Stimulated activated CD8-positive, alpha-beta memory T cell treated with anti-CD3 and anti-CD28 coated beads, Interleukin-2, amount 100 ng/mL, for 1 hour (primary cell): Measurements from ENCODE around the gene CPA3.

Experiments
- DNase-seq, 2 donors: peaks; one replicate each; pipeline ENCODE4 v3.0.0-alpha.2; 2020; ENCODE audit warnings: low read depth in 2 of 2

The CPA3 gene, protein sequence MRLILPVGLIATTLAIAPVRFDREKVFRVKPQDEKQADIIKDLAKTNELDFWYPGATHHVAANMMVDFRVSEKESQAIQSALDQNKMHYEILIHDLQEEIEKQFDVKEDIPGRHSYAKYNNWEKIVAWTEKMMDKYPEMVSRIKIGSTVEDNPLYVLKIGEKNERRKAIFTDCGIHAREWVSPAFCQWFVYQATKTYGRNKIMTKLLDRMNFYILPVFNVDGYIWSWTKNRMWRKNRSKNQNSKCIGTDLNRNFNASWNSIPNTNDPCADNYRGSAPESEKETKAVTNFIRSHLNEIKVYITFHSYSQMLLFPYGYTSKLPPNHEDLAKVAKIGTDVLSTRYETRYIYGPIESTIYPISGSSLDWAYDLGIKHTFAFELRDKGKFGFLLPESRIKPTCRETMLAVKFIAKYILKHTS

GRCh38 chr3:148865049-148865448 lies at the start of gene CPA3:
Gene CPA3 (plus strand): TSS chr3:148865296. CDS start chr3:148865308, 12 bp downstream.
- no peak for DNase-seq

GRCh38 chr3:148815316-148816110 lies 49.6 kb upstream of the CPA3 start:
- DNase-seq, result no peak

DNA sequence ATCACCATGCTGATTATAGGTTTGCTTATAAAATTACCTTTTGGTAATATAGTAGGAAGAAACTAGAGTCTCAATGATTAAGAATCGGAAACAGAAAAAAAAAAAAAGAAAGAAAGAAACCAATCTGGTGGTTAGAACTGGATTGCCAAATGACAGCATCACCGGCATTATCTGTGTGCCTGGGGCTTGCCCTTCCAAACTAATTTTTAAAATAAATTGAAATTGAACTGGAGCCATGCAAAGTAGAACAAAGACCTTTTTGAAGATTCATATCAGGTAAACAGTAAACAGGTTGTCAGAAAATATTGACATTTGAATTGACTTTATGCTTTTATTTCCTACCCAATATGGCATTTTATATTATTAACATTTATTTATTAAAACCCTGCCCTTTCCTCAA lies 48.7 kb upstream of the CPA3 start:
- DNase-seq, result no peak

DNA sequence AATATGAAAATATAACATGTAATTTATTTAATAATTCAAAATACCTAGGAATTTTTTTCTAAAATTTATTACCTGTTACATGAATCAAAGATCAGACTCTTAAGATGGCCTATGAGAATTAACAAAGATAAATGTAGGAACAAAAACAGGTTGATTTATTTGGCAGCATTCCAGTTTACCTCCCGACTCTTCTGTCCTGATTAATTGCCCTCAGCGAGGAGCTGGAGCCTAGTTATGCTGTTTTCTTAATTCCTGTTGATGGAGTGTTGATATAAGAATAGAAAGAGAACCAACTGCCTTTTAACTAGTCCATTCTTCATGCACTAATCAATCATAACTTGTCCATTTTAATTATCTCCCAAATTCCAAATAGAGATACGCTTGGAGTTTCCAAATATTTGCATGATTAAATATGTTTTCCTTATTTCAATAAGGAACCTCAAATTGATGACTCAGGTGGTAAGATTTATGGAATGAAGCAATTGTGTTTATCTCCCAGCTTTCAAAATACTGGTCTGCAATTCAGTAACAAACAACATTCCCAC lies 48.0 kb upstream of the CPA3 start:
- DNase-seq, result no peak

- no peak for DNase-seq
These were observed 44.5 kb upstream of the CPA3 start for GRCh38 chr3:148820361-148821245.

- DNase-seq, result no peak
These were observed 42.1 kb upstream of the CPA3 start for GRCh38 chr3:148823026-148823425.

- no peak for DNase-seq
These were observed 39.6 kb upstream of the CPA3 start for GRCh38 chr3:148825476-148825875.

GRCh38 chr3:148827585-148827984 lies 37.5 kb upstream of the CPA3 start, which contains the start of gene CPB1:
Gene CPB1 (plus strand): TSS chr3:148827811. CDS start chr3:148827824, 13 bp downstream.
- no peak for DNase-seq

- DNase-seq, result no peak
These were observed 36.9 kb upstream of the CPA3 start for GRCh38 chr3:148828136-148828690.

GRCh38 chr3:148829926-148830325 lies 35.2 kb upstream of the CPA3 start:
- no peak for DNase-seq

GRCh38 chr3:148833223-148833622 lies 31.9 kb upstream of the CPA3 start:
- no peak for DNase-seq

GRCh38 chr3:148839805-148840204 lies 25.3 kb upstream of the CPA3 start:
- no peak for DNase-seq

GRCh38 chr3:148840451-148840850 lies 24.6 kb upstream of the CPA3 start:
- DNase-seq, result no peak

DNA sequence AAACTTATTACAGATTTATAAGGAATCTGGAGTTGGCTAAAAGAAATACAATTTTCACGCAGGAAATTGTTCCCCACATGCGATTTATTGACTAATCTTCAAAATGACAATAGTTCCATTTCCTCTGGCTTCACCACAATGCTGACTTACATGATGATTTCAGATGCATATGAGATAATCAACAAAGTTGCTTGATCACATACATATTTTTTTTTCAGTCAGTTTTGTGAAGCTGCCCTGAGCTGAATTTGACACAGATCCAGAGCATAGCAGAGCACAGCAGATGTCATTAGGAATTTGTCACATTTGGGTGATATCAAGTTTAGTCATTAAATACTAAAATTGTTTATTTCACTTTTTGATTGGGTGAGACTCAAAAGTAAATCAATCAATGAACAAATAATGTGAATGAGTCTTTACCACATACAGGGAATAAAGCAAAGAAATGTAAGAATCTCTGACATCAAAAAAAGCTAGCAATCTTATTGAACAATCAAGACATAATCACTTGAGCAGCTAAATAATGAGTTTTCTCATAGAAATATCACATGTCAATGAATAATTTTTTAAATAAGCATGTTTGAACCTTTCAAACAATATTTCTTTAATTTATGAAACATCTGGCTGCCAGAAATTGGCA lies 19.2 kb upstream of the CPA3 start:
- no peak for DNase-seq

DNA sequence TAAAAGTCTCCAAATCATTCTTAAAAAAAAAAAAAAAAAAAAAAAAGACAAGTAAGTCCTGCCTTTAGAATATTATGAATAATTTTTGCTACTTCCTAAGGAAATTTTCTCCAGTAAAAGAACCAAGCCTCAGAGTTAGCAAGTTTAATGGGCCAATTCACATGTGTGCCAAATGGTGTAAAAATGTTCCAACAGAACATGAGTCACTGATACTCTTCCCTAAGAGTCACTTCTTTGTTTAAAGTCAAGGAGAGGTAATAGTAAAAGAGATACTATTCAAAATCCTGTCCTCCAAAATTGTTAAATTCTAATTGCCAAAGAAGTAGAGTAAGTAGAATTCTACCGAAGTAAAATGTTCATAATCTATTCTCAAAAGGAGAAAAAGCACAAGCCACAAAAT lies 17.7 kb upstream of the CPA3 start:
- no peak for DNase-seq

GRCh38 chr3:148848410-148848809 lies 16.7 kb upstream of the CPA3 start:
- DNase-seq, result no peak

DNA sequence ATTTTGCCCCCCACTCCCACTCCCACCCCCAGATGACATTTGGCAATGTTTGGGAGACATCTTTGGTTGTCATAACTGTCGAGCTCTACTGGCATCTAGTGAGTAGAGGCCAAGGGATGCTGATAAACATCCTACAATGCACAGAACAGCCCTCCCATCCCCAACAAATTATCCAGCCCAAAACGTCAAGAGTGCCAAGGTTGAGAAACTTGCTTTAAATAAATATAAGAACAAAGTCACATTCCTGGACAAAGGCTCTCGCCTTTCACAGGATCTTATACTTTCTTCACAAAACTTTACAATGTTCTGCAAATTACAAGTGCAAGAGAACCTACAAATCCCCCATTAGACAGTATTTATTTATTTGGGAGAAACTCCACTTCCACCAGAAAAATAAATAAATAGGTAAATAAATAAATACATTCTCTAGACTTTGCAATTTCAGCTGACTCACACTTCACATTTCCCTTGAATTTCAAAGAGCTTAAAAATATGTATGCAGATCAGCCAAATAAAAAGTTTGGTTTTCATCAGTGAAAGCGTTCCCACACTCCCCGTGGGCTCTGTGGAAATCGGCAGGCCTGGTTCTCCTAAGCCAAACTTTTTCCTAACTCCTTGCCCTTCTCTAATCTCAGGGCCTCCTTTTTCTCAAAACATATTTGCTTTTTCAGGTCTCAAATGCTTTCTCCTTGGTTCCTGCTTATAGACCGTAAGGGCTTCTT lies 12.7 kb upstream of the CPA3 start:
- no peak for DNase-seq

DNA sequence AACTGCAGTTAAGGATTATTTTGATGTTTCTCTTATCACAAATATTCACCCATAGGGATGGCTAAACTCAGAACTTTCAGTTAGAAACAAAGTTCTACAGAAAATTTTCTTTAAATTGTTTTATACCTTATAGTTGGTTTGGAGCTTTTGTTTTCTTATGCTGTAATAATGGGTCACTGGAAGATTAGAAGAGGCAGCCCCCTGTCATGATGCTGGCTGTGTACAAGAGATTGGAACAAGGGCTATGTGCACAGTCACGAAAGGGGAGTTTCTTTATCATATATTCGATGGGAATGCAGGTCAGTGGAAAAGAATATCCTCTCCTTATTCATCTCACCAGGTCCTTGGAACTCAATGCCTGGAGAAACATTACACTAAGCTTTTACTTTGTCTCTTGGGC lies 12.0 kb upstream of the CPA3 start:
- DNase-seq, result no peak

DNA sequence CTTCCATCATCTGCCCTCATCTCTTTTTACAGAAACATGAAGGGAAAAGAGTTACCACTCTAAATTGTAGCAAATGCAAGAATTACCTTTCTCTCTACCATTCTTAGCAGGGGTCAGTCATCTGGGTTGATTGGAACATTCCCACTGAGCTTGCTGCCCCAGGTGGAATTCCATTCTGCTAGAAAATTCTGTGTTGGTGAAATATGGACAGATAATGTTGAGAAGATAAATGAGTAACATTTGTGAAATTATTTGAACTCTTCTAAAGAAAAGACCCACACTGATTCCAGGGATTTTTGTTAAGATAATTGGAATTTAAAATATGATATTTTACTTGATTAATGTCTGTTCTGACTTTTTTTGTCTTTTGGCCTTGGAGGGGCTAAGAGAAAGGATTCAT lies 11.0 kb upstream of the CPA3 start:
- no peak for DNase-seq

DNA sequence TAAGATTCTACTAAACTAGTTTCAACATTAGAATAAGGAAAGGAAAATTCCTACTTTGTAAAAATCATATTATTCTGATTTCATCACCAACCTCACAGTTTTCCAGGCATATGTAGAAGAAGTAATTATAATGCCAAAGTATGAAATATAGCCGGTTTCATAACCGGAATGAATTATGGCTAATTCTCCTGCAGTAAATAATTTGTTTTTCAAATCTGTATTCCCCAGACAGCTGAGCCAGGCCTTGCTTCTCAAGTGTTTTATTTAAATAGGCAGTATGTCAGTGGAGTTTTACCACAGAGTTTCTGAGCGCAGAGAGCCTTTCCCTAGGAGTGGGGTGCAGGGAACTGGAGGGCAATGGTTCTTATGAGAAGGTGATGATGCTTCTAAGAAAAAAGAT lies 8.7 kb upstream of the CPA3 start:
- no peak for DNase-seq
